Inflammatory macrophage treated with lipopolysaccharide for 4 hours (primary cell): Measurements from ENCODE around the gene ANO3.
"Not testable (repeated sequence)": the region's sequence is repeated elsewhere in the genome, so short reads cannot be mapped to it uniquely, and the experiment has no call there.

ENCODE experiments used
- DNase-seq: peaks from one replicate; pipeline ENCODE4 v3.0.0-alpha.2; 2020

The ANO3 gene

DNA sequence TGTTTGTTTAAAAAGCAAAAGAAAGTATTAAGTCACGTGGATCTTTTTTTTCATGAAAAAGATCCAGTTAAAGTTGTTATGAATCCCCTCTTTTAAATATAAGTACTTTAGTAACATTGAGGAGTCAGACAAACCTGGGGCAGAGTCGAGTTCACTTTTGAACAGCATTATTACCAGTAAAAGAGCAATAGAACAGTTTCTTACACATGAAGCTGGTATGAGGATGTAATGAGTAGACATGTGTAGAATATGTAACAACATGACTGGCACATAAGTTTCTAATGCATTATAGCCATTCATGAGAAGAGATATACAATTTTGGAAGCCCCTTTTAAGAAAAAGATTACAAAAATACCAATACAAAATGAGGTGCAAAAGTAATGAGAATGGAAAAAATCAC is 247.8 kb downstream of the ANO3 start:
- DNase-seq = no peak

DNA sequence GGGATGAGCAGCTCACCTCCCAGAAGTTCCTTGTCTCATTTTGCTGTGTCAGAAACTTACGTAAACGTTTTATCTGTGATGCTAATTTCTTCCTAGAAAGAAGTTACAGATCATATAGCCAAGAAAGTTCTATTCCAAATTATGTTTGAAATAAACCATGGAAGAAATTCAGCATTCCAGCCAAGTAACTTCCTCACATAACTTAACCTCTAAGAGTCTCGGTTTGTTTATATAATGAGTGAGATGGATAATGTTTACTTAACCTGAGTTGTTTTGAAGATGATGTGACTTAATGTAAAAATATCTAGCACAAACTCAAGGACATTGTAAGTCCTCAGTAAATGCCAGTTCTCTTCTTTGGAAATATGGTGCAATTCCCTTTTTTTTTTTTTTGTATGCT is 249.0 kb downstream of the ANO3 start:
- DNase-seq = no peak

DNA sequence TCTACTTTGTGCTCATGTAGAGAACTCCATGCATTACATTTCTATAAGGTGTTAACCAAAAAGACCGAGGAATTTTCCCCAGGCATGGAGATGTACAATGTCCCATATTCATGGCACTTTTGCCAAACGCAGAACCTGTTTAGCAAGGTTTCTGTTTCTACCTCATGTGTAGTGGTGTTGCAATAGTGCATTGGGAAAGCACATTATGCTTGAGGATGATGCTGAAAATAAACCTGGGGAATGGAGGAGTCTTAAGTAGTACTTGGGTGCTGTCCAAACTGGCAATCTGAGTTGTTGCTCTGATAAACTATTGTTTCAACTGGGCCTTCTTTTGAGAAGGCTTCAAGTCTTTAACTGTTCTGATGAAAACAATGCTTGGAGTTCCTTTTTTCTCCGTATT is 251.6 kb downstream of the ANO3 start:
- no peak for DNase-seq

DNA sequence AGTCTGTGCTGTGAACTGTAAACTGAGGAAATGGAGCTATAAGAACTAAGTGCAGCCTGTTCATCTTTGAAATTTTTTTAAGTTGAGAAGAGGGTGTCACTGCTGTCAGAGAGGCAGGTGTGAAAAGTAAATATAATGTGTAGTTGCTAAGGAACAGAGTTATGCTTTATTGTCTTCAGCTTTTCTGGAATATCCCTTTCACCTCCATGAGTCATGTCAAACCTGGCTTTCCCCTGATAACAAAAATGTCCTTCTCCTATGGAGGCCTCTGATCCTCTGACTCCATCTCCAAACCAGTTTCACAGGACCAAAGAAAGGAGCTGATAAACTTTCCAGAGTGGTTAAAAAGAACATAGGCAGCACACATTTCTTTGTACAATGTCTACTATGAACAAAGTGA is 252.9 kb downstream of the ANO3 start:
- no peak for DNase-seq

- DNase-seq = no peak
Observed at GRCh38 chr11:26587073-26587472, 255.1 kb downstream of the ANO3 start.

DNA sequence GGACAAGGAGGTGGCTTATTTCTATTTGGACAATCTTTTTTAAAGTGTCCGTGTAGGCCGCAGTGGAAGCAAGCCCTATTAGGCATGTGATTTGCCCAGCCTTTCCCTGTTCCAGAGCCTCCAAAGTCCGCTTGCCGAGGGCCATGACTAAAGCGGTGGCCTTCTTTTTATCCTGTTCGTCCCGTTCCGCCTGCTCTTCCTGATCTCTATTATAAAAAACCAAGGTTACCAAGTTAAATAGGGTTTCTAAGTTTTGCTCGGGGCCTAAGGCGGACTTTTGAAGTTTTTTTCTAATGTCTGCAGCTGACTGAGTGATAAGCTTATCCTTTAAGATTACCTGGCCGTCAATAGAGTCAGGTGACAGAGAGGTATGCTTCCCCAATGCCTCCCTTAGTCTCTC is 261.8 kb downstream of the ANO3 start:
- no peak for DNase-seq

GRCh38 chr11:26595207-26595865 is 263.4 kb downstream of the ANO3 start:
- not testable (repeated sequence) for DNase-seq

DNA sequence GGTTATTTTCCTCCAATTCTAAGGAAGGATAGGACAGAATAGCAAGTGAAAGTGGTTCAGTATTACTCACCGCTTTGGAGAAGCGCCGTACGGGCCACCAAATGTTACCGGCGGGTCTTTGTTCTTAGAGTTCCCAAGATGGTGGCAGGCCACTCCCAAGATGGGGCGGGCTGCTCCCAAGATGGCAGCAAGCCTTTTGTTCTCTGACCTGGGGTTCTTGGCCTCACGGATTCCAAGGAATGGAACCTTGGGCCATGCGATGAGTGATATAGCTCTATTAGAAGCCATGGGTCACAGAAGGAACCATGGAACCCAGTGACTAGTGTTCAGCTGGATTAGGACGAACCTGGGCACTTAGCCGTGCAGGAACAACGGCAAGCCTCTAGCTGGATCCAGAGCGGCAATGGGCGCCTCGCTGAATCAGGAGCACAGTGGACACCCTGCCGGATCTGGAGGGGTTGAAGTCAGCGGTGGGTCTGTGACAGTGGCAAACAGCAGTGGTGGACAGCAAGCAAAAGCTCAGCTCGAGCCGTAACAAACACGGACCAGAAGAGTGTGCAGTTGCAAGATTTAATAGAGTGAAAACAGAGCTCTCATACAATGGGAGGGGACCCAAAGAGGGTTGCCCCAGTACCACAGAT is 265.2 kb downstream of the ANO3 start:
- not testable (repeated sequence) for DNase-seq

- no peak for DNase-seq
Observed at GRCh38 chr11:26597899-26598298, 266.0 kb downstream of the ANO3 start.

- no peak for DNase-seq
Observed at GRCh38 chr11:26599425-26599824, 267.5 kb downstream of the ANO3 start.

DNA sequence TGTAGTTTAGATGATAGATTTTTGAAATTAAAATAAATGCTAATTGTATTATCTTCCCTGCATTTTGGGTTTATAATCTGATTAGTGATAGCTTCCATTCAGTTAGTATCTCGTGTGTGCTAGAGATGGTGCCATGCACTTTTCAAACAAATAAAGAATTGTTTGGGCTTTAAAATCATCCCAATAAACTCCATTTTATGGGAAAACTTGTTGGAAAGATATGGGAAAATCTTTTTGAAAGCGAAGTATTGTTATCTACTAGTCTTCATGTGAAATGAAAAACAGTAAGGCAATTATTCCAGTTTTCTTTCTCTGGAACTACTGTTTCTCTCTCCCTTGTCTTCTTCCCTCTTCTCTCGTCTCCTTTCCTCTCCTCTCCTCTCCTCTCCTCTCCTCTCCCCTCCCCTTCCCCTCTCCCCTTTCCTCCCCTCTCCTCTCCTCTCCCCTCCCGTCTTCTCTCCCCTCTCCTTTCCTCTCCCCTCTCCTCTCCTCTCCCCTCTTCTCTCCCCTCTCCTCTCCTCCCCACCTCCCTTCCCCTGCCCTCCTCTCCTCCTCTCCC is 268.0 kb downstream of the ANO3 start:
- DNase-seq = no peak

- DNase-seq = no peak
Observed at GRCh38 chr11:26607725-26608506, 276.0 kb downstream of the ANO3 start.

GRCh38 chr11:26608507-26609146 is 276.7 kb downstream of the ANO3 start:
- no peak for DNase-seq

DNA sequence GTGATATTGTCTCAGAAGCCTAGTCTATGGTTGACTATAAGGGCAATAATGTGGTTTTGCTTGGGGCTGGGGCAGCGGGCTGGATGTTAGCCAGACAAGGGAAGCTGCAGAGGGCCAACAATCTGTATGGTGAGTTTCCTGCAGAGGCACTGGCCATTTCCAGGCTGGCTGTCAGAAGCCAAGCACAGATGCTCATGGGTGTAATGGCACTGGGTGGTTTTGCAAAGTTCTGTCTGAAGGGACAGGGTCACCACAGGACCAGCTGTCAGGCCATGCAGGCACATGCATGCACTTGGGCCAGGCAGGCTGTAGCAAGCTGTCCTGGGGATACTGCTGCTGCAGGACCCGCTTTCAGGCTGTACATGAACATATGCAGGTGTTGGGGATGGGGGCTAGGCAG is 281.8 kb downstream of the ANO3 start:
- DNase-seq = no peak

GRCh38 chr11:26618441-26618840 is 286.5 kb downstream of the ANO3 start:
- DNase-seq = no peak

- no peak for DNase-seq
Observed at GRCh38 chr11:26620282-26621045, 288.5 kb downstream of the ANO3 start.

DNA sequence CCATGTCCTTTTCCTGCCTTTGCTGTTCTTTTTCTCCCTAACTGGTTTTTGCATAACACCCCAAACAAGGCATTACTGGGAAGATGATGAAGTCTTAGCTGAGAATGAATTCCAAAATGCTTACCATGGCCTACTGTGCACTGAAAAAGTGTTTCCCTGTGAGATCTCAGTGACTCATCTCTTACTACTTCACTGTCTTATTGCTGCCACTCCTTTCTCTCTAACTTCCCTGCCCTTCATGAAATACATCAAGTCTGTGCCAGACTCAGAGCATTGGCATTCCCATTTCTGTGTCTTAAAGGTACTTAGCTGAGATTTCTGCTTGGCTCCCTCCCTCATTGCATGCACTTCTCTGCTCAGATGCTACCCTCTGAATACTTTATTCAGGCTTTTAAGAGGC is 289.2 kb downstream of the ANO3 start:
- DNase-seq = no peak

- DNase-seq = no peak
Observed at GRCh38 chr11:26622181-26622580, 290.3 kb downstream of the ANO3 start.

- DNase-seq = no peak
Observed at GRCh38 chr11:26623076-26623659, 291.2 kb downstream of the ANO3 start.

DNA sequence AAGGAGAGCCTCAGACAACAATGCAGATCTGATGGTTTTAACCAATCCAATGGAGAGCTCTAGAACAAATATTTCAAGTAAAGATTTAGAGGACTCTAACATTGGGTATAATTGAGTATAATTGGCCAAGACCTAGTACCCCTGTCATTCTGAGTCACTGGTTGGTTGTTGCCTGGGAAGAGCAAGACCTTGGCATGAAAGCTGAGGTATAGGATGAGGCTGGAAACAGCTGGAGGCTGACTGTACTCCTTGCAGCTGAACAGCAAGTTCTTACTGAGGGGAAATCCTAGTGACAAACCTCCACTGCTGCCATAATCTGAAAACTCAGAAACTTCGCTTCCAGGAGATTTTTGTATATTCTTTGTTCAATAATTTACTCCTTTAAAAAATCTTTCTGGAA is 294.4 kb downstream of the ANO3 start:
- DNase-seq = no peak

DNA sequence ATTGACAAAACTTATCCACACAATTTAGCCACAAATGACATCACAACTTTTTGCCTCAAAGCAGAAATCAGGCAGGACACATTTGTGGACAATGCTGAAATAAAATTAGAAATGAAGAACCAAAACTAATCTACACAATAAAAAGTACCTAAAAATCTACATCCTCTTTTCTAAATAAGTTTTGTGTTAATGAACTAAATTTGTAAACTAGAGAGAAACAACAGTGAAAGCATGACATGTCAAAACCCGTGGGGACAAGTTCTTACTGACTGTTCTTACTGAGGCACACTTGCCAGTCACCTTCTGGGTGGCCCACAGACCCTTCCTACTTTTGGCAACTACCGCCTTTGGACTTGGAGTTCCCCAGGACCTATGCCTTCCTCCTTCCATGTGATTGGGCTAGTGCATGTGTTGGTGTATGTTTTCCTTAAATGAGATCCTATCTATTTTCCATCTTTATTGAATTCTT is 300.8 kb downstream of the ANO3 start:
- no peak for DNase-seq

DNA sequence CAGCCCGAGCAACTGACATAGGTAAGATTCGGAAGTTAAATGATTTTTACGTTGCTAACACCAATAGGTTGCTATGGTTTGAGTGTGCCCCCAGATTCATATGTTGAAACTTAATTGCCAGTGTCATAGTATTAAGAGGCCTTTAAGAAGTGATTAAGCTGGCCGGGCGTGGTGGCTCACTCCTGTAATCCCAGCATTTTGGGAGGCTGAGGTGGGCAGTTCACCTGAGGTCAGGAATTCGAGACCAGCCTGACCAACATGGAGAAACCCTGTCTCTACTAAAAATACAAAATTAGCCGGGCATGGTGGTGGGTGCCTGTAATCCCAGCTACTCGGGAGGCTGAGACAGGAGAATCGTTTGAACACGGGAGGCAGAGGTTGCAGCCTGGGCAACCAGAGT is 311.4 kb downstream of the ANO3 start:
- not testable (repeated sequence) for DNase-seq
